Fibroblast of mammary gland (primary cell): ENCODE data around the gene ESF1.

Experiments
- DNase-seq: peaks from one replicate; pipeline ENCODE4 v3.0.0-alpha.2; 2010; ENCODE audit warnings: low read depth
- H3K4me3 ChIP-seq: 2 replicates; pipeline ENCODE4 v1.5.1; 2011; ENCODE audit warnings: low read depth, mild to moderate bottlenecking, low read length, moderate library complexity; ENCODE audit not compliant: control insufficient read depth
- TF ChIP-seq, protein P1 (sequence below): conservative IDR thresholded peaks from 2 replicates; pipeline ENCODE4 v1.5.1; 2011; ENCODE audit warnings: low read depth, low read length, inconsistent platforms; ENCODE audit not compliant: control insufficient read depth, insufficient read depth

Gene ESF1

DNA sequence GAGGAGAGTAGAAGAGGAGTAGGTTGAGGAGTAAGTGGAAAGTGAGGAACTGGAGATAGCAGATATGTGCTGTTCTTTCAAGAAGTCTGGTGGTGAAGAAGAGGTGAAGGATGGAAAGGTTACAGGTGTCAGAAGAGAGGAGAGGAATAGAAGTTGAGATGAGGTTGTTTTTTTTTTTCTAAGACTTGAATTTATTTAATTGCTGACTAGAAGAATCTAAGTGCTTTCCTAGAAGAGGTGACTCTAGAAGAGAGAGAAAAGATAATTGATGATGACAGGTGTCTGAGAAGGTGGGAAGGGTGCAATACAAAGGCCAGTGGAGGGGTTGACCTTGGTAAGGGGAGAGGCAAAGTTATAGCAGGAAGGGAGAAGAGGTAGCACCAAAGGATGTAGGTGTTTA lies 25.7 kb upstream of the ESF1 start:
- no peak for DNase-seq
- H3K4me3 ChIP-seq = no peak overlapping the region
- TF ChIP-seq, protein P1, sequence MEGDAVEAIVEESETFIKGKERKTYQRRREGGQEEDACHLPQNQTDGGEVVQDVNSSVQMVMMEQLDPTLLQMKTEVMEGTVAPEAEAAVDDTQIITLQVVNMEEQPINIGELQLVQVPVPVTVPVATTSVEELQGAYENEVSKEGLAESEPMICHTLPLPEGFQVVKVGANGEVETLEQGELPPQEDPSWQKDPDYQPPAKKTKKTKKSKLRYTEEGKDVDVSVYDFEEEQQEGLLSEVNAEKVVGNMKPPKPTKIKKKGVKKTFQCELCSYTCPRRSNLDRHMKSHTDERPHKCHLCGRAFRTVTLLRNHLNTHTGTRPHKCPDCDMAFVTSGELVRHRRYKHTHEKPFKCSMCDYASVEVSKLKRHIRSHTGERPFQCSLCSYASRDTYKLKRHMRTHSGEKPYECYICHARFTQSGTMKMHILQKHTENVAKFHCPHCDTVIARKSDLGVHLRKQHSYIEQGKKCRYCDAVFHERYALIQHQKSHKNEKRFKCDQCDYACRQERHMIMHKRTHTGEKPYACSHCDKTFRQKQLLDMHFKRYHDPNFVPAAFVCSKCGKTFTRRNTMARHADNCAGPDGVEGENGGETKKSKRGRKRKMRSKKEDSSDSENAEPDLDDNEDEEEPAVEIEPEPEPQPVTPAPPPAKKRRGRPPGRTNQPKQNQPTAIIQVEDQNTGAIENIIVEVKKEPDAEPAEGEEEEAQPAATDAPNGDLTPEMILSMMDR = no peak

DNA sequence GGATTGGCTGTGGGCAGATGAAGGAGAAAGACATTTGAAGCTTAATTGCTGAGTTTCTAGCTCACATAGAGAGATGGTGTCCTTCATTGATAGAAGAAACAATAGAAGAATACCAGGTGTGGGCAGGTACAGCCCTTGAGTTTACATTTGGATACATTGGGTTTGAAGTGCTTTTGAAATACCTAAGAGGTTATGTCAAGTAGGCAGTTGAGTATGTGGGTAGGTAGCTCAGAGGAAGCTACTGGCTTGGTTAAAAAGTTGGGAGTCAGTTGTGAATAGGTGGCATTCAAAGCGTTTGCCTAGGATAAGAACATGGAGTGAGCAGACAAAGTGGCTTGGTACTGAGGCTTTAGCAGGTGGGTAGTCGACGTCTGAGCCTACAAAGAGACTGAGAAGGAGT lies 25.1 kb upstream of the ESF1 start:
- TF ChIP-seq, protein P1 = no peak
- no peak for DNase-seq
- H3K4me3 ChIP-seq = no peak overlapping the region

DNA sequence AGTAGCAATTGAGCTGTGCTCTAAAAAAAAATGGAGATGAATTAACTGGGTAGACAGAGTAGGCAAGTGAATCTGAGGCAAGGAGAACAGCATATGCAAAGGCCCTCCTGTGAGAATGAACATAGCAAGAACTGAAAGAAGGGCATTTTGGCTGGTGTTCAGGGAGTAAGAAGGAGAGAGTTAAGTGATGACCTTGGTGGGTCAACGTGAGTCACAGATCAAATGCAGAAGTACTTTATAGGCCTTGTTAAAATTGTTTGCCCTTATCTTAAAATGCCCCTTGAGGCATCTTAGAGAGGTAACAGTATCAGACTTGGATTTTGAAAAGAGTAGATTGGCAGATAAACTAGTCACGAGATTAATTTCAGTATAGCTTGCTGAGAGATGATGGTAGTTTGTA lies 24.7 kb upstream of the ESF1 start:
- no peak for DNase-seq
- H3K4me3 ChIP-seq = no peak overlapping the region
- TF ChIP-seq, protein P1 = no peak

DNA sequence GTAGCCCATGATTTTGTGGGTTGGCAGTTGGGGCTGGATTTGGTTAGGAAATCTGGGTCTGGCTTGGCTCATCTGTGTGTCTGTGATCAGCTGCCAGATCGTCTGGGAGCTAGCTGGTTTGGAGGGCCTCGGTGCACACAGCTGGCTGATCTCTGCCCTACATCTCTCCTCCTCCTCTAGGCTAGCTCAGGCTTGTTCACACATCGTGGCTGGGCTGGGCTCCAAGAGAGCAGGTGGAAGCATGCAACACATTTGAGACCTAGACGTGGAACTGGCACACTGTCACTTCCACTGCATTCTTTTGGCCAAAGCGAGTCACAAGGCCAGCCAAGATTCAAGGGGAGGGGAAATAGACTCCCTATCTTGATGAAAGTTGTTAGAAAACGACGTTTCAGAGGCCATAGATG lies 16.0 kb upstream of the ESF1 start:
- no peak overlapping the region for H3K4me3 ChIP-seq
- peak; percentile 91 for DNase-seq
- TF ChIP-seq, protein P1 = no peak

DNA sequence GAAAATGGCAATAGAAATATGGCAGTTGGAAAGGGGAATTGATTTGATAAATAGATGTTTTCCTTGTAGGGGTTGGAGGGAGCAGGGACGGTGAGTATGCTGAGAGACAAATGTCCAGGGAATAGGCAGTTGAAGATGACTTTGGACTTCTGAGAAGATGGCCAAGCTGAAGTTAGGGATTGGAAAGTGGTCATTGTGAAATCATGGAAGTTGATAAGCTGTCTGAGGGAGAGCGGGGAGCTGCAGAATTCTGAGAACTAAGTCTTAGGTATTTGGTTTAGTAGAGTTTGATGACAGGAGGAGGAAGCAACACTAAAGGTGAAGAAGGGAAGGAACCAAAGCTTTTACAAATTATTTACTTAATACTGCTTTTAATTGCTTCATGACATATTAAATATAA lies 15.3 kb upstream of the ESF1 start:
- no peak for DNase-seq
- no peak overlapping the region for H3K4me3 ChIP-seq
- TF ChIP-seq, protein P1 = no peak

DNA sequence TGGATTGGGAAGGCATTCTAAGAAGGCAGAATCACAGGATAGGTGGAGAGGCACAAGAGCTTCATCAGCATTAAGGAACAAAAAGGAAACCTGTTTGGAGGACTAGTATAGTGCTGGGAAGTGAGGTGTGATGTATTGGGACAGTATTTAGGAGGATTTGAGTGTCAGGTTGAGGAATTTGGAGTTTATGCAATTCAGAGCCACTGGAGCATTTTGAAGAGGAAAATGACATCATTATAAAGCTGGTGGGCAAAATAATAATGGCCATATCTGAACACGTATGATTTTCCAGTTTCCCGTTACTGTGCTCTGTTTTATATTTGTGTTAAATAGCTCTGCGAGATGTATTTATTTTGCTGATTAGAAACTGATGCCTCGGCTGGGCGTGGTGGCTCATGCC lies 14.3 kb upstream of the ESF1 start:
- H3K4me3 ChIP-seq = no peak overlapping the region
- DNase-seq = no peak
- TF ChIP-seq, protein P1 = no peak

DNA sequence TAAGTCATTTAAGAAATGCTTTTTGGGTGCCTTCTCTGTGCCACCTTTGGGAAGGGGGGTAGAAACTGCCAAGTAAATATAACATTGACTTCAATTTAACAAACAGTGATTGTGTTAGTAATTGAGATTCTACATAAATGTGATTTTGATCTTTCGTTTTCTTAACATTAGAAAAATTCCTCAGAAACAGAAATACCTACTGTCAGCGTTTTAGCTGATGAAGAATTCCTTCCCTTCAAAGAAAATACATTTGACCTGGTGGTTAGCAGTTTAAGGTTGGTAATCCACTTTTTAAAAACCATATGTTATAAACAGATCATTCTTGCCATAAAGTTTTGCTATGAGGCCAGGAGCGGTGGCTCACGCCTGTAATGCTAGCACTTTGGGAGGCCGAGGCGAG lies 9.9 kb upstream of the ESF1 start:
- no peak for DNase-seq
- no peak overlapping the region for H3K4me3 ChIP-seq
- TF ChIP-seq, protein P1 = no peak
